ENCODE results near the gene TBC1D22A.

Gene TBC1D22A

GRCh38 chr22:47089374-47089773 is 326.9 kb downstream of the TBC1D22A start:
- Histone ChIP-seq H3K27ac (ENCODE audit: low read depth, low read length, poor library complexity, severe bottlenecking) (no peak overlapping the region), H3K4me3 (ENCODE audit: low read depth, low read length, poor library complexity, severe bottlenecking) (no peak overlapping the region), H4K20me1 (ENCODE audit: insufficient read depth, low read length) (no peaks in the 10 kb centered on the region), H3F3A (ENCODE audit: insufficient read depth, low read length) (no peaks in the 10 kb centered on the region), H3K9me3 (ENCODE audit: low read length) (peaks cover 7% of the 10 kb centered on the region; the same call in 1 of the 2 replicates), H3K9me2 (ENCODE audit: low read depth, low read length) (no peaks in the 10 kb centered on the region), H3K36me3 (ENCODE audit: insufficient read depth, low read length) (no peaks in the 10 kb centered on the region), H3K4me2 (ENCODE audit: low read length) (no peak overlapping the region), H2AFZ (ENCODE audit: low read length) (no peak overlapping the region), H3K4me1 (ENCODE audit: insufficient read depth, low read length, severe bottlenecking) (no peaks in the 10 kb centered on the region), H3K27me3 (ENCODE audit: insufficient read depth, low read length) (no peaks in the 10 kb centered on the region), H3K9ac (ENCODE audit: low read length) (no peak overlapping the region), H3K79me2 (ENCODE audit: insufficient read depth, low read length) (no peaks in the 10 kb centered on the region)
- no peak for TF ChIP-seq EZH2 (IDR thresholded peaks at IDR 0.05; ENCODE audit: borderline replicate concordance, low read length)
- TF ChIP-seq, protein P1, sequence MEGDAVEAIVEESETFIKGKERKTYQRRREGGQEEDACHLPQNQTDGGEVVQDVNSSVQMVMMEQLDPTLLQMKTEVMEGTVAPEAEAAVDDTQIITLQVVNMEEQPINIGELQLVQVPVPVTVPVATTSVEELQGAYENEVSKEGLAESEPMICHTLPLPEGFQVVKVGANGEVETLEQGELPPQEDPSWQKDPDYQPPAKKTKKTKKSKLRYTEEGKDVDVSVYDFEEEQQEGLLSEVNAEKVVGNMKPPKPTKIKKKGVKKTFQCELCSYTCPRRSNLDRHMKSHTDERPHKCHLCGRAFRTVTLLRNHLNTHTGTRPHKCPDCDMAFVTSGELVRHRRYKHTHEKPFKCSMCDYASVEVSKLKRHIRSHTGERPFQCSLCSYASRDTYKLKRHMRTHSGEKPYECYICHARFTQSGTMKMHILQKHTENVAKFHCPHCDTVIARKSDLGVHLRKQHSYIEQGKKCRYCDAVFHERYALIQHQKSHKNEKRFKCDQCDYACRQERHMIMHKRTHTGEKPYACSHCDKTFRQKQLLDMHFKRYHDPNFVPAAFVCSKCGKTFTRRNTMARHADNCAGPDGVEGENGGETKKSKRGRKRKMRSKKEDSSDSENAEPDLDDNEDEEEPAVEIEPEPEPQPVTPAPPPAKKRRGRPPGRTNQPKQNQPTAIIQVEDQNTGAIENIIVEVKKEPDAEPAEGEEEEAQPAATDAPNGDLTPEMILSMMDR (IDR thresholded peaks at IDR 0.05; ENCODE audit: low read length), result no peak

DNA sequence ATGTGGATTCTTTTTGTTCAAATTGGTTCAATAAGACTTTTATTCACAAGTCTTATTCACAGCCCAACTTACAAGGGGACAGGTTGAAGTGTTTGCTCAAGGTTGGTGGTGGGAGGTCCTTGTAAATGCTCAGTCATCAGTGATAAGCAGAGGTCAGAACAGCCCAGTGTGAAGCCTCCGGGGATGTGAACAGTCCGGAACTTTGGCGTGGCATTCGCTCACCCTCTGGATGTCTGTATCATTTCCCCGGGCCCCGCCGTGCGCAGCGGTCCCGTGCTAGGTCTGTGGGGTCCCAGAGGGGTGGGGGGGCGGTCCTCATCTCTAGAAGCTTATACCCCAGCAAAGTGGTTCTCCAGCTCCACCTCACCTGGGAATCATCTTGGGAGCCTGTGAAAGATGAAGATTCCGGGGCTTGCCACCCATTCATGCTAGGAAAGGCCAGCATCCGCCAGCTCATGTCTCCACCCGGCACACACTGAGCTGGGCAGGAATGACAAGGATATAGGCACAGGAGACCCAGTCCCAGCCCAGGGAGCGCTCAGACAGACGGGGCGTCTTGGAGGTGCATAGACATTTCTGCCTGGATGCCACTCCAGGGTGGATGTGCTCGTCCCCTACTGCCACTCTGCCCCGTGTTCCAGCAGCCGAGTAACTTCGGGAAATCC is 327.5 kb downstream of the TBC1D22A start:
- Histone ChIP-seq H3K4me1 (ENCODE audit: insufficient read depth, low read length, severe bottlenecking) (no peaks in the 10 kb centered on the region), H3K27ac (ENCODE audit: low read depth, low read length, poor library complexity, severe bottlenecking) (no peak overlapping the region), H4K20me1 (ENCODE audit: insufficient read depth, low read length) (no peaks in the 10 kb centered on the region), H3K4me3 (ENCODE audit: low read depth, low read length, poor library complexity, severe bottlenecking) (no peak overlapping the region), H3K9ac (ENCODE audit: low read length) (no peak overlapping the region), H3K4me2 (ENCODE audit: low read length) (no peak overlapping the region), H3K36me3 (ENCODE audit: insufficient read depth, low read length) (no peaks in the 10 kb centered on the region), H3K27me3 (ENCODE audit: insufficient read depth, low read length) (no peaks in the 10 kb centered on the region), H3K9me2 (ENCODE audit: low read depth, low read length) (no peaks in the 10 kb centered on the region), H3K79me2 (ENCODE audit: insufficient read depth, low read length) (no peaks in the 10 kb centered on the region), H3F3A (ENCODE audit: insufficient read depth, low read length) (no peaks in the 10 kb centered on the region), H3K9me3 (ENCODE audit: low read length) (peaks cover 11% of the 10 kb centered on the region; the same call in 1 of the 2 replicates), H2AFZ (ENCODE audit: low read length) (no peak overlapping the region)
- no peak for TF ChIP-seq EZH2 (IDR thresholded peaks at IDR 0.05; ENCODE audit: borderline replicate concordance, low read length)
- TF ChIP-seq, protein P1 (IDR thresholded peaks at IDR 0.05; ENCODE audit: low read length), result no peak

DNA sequence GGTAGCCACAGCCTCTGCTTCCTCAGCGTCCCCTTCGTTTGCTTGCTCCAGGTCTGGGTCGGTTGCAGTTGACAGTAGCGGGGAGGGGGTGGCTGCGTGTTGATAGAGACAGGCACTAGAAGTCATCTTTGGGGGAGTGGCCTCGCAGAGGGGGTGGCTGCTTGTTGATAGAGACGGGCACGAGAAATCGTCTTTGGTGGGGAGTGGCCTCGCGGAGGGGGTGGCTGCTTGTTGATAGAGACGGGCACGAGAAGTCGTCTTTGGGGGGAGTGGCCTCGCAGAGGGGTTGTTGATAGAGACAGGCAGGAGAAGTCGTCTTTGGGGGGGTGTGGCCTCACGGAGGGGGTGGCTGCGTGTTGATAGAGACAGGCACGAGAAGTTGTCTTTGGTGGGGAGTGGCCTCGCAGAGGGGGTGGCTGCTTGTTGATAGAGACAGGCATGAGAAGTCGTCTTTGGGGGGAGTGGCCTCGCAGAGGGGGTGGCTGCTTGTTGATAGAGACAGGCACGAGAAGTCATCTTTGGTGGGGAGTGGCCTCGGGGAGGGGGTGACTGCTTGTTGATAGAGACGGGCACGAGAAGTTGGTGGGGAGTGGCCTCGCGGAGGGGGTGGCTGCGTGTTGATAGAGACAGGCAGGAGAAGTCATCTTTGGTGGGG is 328.3 kb downstream of the TBC1D22A start:
- H3K79me2 ChIP-seq (ENCODE audit: insufficient read depth, low read length), result no peaks in the 10 kb centered on the region
- no peak overlapping the region for H3K27ac ChIP-seq (ENCODE audit: low read depth, low read length, poor library complexity, severe bottlenecking)
- no peak overlapping the region for H3K4me3 ChIP-seq (ENCODE audit: low read depth, low read length, poor library complexity, severe bottlenecking)
- no peaks in the 10 kb centered on the region for H3K36me3 ChIP-seq (ENCODE audit: insufficient read depth, low read length)
- no peaks in the 10 kb centered on the region for H4K20me1 ChIP-seq (ENCODE audit: insufficient read depth, low read length)
- H3K27me3 ChIP-seq (ENCODE audit: insufficient read depth, low read length), result no peaks in the 10 kb centered on the region
- no peak overlapping the region for H2AFZ ChIP-seq (ENCODE audit: low read length)
- no peaks in the 10 kb centered on the region for H3K4me1 ChIP-seq (ENCODE audit: insufficient read depth, low read length, severe bottlenecking)
- no peak overlapping the region for H3K4me2 ChIP-seq (ENCODE audit: low read length)
- H3F3A ChIP-seq (ENCODE audit: insufficient read depth, low read length), result no peaks in the 10 kb centered on the region
- H3K9me2 ChIP-seq (ENCODE audit: low read depth, low read length), result no peaks in the 10 kb centered on the region
- no peak overlapping the region for H3K9ac ChIP-seq (ENCODE audit: low read length)
- TF ChIP-seq, protein P1 (IDR thresholded peaks at IDR 0.05; ENCODE audit: low read length), result no peak
- TF ChIP-seq EZH2 (IDR thresholded peaks at IDR 0.05; ENCODE audit: borderline replicate concordance, low read length), result no peak
- peaks cover 11% of the 10 kb centered on the region; the same call in 1 of the 2 replicates for H3K9me3 ChIP-seq (ENCODE audit: low read length)
